ENCODE data around the gene KDM6B.
"Not testable (repeated sequence)": the region's sequence is repeated elsewhere in the genome, so short reads cannot be mapped to it uniquely, and the experiment has no call there.

KDM6B gene

GRCh38 chr17:7852919-7853690 lies 19.1 kb downstream of the KDM6B start:
- DNase-seq: no peak

DNA sequence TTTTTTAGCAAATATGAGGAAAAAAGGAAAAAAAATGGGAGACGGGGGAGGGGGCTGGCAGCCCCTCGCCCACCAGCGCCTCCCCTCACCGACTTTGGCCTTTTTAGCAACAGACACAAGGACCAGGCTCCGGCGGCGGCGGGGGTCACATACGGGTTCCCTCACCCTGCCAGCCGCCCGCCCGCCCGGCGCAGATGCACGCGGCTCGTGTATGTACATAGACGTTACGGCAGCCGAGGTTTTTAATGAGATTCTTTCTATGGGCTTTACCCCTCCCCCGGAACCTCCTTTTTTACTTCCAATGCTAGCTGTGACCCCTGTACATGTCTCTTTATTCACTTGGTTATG lies 19.6 kb downstream of the KDM6B start:
- DNase-seq: no peak

DNA sequence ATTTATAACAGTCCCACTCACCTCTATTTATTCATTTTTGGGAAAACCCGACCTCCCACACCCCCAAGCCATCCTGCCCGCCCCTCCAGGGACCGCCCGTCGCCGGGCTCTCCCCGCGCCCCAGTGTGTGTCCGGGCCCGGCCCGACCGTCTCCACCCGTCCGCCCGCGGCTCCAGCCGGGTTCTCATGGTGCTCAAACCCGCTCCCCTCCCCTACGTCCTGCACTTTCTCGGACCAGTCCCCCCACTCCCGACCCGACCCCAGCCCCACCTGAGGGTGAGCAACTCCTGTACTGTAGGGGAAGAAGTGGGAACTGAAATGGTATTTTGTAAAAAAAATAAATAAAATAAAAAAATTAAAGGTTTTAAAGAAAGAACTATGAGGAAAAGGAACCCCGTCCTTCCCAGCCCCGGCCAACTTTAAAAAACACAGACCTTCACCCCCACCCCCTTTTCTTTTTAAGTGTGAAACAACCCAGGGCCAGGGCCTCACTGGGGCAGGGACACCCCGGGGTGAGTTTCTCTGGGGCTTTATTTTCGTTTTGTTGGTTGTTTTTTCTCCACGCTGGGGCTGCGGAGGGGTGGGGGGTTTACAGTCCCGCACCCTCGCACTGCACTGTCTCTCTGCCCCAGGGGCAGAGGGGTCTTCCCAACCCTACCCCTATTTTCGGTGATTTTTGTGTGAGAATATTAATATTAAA lies 20.2 kb downstream of the KDM6B start:
- no peak for DNase-seq

GRCh38 chr17:7854851-7855659 lies 21.0 kb downstream of the KDM6B start, which contains the start of gene TMEM88:
TMEM88 (plus strand) TSS chr17:7855066; CDS start chr17:7855075, 9 bp downstream.
- DNase-seq: peak; percentile 66

- DNase-seq: peak; percentile 62
Observed at GRCh38 chr17:7855660-7856010, 21.6 kb downstream of the KDM6B start.

GRCh38 chr17:7856011-7856810 lies 22.2 kb downstream of the KDM6B start:
- peak; percentile 58 for DNase-seq

DNA sequence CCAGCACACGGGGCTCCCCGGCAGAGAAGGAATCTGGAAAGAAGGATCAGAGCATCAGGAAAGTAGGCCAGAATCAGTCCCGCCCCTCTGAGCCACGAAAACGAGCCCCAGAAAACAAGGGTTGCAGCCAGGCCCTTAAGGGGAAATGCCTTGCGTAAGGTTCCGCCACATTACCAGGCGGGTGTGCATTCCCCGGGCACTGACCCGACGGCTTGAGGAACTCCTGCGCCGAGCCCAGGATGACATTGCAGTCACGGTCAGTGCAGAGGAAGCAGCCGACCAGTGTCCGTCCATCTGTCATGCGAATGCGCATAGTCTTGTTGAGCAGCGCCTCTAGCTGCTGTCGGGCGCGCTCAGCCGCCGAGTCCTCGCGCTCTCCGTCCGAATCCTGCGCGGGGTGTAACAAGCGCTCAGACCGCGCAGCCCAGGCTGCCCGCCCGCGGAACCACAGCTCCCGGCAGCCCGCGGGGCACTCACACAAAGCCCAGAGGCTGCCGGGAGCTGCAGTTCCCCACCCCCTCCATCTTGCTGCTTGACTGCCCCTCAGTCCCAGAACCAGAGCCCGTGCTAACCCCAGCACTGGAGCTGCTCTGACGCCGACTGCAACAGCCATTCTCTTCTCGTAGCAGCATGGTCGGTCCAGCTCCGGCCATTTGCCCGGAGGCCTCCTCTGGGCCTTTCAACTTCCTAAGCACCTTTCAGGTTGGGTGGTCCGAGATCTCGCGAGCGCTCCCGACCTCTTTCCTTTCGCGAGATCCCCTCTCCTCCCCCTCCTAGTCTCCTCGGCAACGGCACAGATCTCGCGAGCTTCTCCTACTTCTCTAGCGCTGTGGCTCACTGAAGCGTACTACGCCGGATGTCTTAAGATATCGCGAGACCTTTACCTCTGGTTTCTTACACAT lies 23.0 kb downstream of the KDM6B start, which contains the start of gene NAA38:
Gene NAA38 (minus strand): TSS at position 749 of the 902 bp plus-strand sequence. CDS start 96 bp downstream, at position 653.
- DNase-seq: peak; percentile 100

DNA sequence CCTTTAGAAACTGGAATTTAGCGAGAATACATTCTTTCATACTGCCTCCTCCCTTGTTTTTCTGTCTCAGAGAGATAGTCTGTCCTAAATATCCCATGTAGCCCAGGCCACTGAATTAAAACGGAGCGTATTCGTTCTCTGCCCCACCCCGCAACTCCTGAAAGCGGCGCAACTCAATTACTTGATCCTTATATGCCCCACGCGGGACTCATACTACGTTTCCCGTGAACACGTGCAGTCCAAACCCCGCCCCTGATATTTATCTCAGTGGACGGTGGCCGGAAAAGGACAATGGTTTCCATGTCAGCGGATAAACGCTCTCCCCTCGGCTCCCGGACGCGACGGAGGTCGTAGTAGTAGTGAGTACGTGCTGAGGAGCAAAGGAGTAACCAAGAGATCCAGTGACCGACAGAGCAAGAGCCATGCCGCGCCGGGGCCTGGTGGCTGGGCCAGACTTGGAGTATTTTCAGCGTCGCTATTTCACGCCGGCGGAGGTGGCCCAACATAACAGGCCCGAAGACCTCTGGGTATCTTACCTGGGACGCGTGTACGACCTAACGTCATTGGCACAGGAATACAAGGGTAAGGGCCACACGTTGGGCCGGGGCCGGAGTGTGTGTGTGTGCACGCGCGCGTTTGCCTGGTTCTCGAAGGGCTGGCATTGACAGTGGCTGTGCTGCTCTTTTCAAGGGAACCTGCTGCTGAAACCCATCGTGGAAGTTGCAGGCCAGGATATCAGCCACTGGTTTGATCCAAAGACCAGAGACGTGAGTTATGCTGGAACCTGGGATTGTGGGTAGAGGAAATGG lies 23.9 kb downstream of the KDM6B start, which contains the start of gene CYB5D1:
Gene CYB5D1 (plus strand): TSS at position 291 of the 809 bp plus-strand sequence. CDS start 132 bp downstream, at position 423.
- peak; percentile 96 for DNase-seq

- DNase-seq: no peak
Observed at GRCh38 chr17:7858522-7858810, 24.4 kb downstream of the KDM6B start.

- DNase-seq: no peak
Observed at GRCh38 chr17:7859028-7859427, 25.0 kb downstream of the KDM6B start.

DNA sequence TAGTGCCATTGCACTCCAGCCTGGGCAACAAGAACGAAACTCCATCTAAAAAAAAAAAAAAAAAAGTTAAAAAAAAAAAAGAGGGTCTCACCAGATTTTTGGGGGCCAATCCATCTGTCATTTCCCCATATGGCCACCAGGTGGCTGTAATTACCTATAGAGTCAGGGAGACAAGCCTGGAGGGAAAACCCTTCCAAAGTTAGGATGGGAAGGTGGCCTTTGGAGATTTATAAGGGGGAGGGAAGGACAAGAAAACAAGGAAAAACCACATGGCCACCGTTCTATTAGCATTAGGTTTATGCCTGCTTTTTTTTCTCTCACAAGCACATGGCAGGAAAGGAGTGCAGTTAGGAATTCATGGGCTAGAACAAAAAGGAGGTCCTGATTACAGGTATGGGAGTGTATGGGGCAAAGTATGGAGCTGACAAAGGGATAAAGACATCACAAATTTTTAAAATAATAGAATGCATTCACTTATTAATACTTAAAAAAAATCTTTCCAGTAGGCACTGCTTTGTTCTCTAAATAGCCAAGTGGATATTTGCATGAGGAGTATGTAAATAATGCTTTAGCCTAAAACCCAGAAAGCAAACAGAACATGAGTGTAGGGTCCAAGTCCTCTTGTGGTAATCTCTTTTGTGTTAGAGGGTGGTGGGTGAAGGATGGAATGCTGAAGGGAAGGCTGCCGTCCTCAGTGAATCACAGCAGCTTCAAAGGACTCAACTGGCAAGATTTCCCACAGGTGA lies 28.8 kb downstream of the KDM6B start:
- DNase-seq: no peak

- DNase-seq: not testable (repeated sequence)
Observed at GRCh38 chr17:7864384-7864783, 30.4 kb downstream of the KDM6B start.

DNA sequence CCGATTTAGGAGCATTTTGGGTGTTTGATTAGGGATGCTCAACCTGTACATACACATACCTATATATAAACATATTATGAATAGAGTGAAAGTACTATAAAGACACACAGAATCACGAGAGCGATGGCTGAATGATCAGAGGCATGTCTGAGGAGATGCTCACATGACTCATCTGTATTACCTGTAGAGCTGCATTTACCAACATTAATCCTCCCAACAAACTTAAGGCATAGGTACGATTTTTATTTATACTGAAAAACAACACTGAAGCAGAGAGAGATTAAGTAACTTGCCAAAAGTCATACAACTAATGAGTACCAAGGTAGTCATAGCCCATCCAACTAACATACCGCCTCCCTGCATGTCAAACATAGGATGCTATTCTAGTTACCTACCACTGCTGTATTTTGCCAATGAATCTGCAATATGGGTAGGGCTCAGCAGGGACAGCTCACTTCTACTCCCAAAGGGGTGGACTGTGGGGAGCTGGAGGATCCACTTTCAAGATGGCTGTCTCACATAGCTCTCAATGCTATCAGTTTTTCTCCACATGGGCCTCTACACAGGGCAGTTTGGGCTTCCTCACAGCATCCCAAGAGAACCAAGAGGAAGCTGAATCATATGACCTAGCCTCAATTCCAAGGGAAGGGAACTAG lies 31.1 kb downstream of the KDM6B start:
- no peak for DNase-seq

- no peak for DNase-seq
Observed at GRCh38 chr17:7867881-7868329, 33.9 kb downstream of the KDM6B start.

GRCh38 chr17:7873051-7873450 lies 39.0 kb downstream of the KDM6B start:
- DNase-seq: no peak

GRCh38 chr17:7875804-7876370 lies 41.9 kb downstream of the KDM6B start:
- no peak for DNase-seq

DNA sequence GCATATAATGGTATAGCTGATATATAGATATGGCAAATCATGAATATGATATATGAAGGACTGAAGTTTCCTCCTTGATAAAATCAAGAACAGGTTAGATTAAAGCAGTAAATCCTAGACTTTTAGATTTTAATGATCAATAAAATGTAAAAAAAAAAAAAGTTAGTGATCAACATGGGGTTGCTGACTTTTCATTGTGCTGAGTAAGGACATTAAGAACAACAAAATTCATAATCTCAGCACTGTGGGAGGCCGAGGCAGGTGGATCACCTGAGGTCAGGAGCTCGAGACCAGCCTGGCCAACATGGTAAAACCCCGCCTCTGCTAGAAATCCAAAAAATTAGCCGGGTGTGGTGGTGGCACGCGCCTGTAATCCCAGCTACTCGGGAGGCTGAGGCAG lies 44.2 kb downstream of the KDM6B start:
- no peak for DNase-seq
